K562 (cell line): ENCODE results near the gene PRKCE. TPM values are rescaled to one million over a fixed set of nuclear protein-coding genes. Genes with fewer than 3 reads are reported as not detected.
A peak's percentile ranks its signal among the peaks of the same experiment; 100 is the strongest.

Source experiments
- ATAC-seq: fragments of 200-7000 bp; cut with Tn5 transposase; 3 replicates; pipeline ENCODE4 v1.9.1; 2020; ENCODE audit warnings: moderate library complexity
- BruUV-seq: library from RNA; stranded (reverse); fragments of 400-500 nt; replicated peaks from 2 replicates; lab custom pipeline; 2021; lab: Mats Ljungman, UMichigan
- CTCF ChIA-PET: fragments of 300-600 bp; formaldehyde crosslinking; extraction: SDS; loops from one replicate; lab custom pipeline; 2021; ENCODE audit warnings: low intra/inter-chr PET ratio; lab: Yijun Ruan, JAX
- POLR2A ChIA-PET: fragments of 300-600, 350-650 bp; sonication (Branson Sonifier 250); formaldehyde crosslinking; extraction: SDS; loops from one replicate; lab custom pipeline; 2021; ENCODE audit warnings: antibody characterized with exemption, inconsistent platforms; lab: Yijun Ruan, JAX
- DNase-seq, 4 experiments: peaks; one replicate each; pipeline versions ENCODE4 v3.0.0 to v3.0.0-alpha.2; 2011 to 2018; ENCODE audit warnings: low spot score in 3 of 4, mixed read lengths in 3 of 4; ENCODE audit errors: extremely low read depth in 1 of 4
- FAIRE-seq: peaks from 2 replicates; lab custom pipeline; 2011; peaks lifted over from hg19 to GRCh38; lab: Jason Lieb, UNC
- H2AFZ ChIP-seq: 2 replicates; pipeline ENCODE4 v1.6.0; 2011; ENCODE audit warnings: low read depth, low read length, control low read depth, inconsistent platforms
- H3K27ac ChIP-seq: fragments of 200-600 bp; 3 replicates; pipeline ENCODE4 v1.8.0; 2011; ENCODE audit warnings: low read depth, mild to moderate bottlenecking, control low read depth, inconsistent platforms, low read length, moderate library complexity, mixed read lengths; ENCODE audit errors: extremely low read depth
- H3K27me3 ChIP-seq, 2 experiments: fragments of 300-600 bp in 1 of 2; 2 replicates in 1 of 2; 3 replicates in 1 of 2; pipeline versions ENCODE4 v1.6.0 to v1.8.0; 2011; ENCODE audit warnings: inconsistent platforms in 2 of 2, low read length in 2 of 2, mild to moderate bottlenecking in 1 of 2, mixed read lengths in 1 of 2, moderate library complexity in 1 of 2; ENCODE audit not compliant: control insufficient read depth in 2 of 2, insufficient read depth in 2 of 2
- H3K36me3 ChIP-seq: fragments of 300-600 bp; 3 replicates; pipeline ENCODE4 v1.8.0; 2011; ENCODE audit warnings: mild to moderate bottlenecking, low read length, inconsistent platforms; ENCODE audit not compliant: control insufficient read depth, insufficient read depth
- H3K4me1 ChIP-seq, 2 experiments: fragments of 200-600 bp in 1 of 2; replicated peaks in 1 of 2; 2 replicates in 1 of 2; 3 replicates in 1 of 2; pipeline versions ENCODE4 v1.5.1 to v1.8.0; 2011; ENCODE audit warnings: inconsistent platforms in 2 of 2, low read length in 2 of 2, mild to moderate bottlenecking in 1 of 2, mixed read lengths in 1 of 2, moderate library complexity in 1 of 2; ENCODE audit not compliant: control insufficient read depth in 2 of 2, insufficient read depth in 2 of 2
- H3K4me2 ChIP-seq: 2 replicates; pipeline ENCODE4 v1.6.1; 2011; ENCODE audit warnings: low read length, control low read depth, inconsistent platforms, mixed read lengths; ENCODE audit not compliant: insufficient read depth
- H3K4me3 ChIP-seq: fragments of 200-600 bp; sonication (generic), shearing (Covaris generic); 2 replicates; pipeline ENCODE4 v1.5.1; 2016; ENCODE audit warnings: control low read depth, inconsistent platforms
- H3K79me2 ChIP-seq: fragments of 200-600 bp; 3 replicates; pipeline ENCODE4 v1.8.0; 2011; ENCODE audit warnings: low read length, inconsistent platforms; ENCODE audit not compliant: control insufficient read depth, insufficient read depth
- H3K9ac ChIP-seq, 2 experiments: 2 replicates each; pipeline versions ENCODE4 v1.6.0 to v1.6.1; 2011; ENCODE audit warnings: low read depth in 2 of 2, low read length in 2 of 2, control low read depth in 1 of 2, inconsistent platforms in 1 of 2, mild to moderate bottlenecking in 1 of 2, mixed read lengths in 1 of 2; ENCODE audit not compliant: insufficient read depth in 1 of 2
- H3K9me1 ChIP-seq: one replicate; pipeline ENCODE4 v1.6.0; 2011; ENCODE audit warnings: inconsistent platforms, mild to moderate bottlenecking, low read length, moderate library complexity; ENCODE audit not compliant: control insufficient read depth, insufficient read depth
- H3K9me3 ChIP-seq: replicated peaks from 2 replicates; pipeline ENCODE4 v1.5.1; 2011; ENCODE audit warnings: low read depth, low read length, inconsistent platforms; ENCODE audit not compliant: control insufficient read depth, insufficient read depth
- H4K20me1 ChIP-seq: replicated peaks from 2 replicates; pipeline ENCODE4 v1.6.1; 2011; ENCODE audit warnings: low read length, inconsistent platforms, mixed read lengths; ENCODE audit not compliant: control insufficient read depth, insufficient read depth
- CCNT2 ChIP-seq: IDR thresholded peaks from 2 replicates; pipeline ENCODE4 v1.6.1; 2011; ENCODE audit warnings: borderline replicate concordance, low read depth, mild to moderate bottlenecking, moderate library complexity, mixed read lengths, low read length; ENCODE audit not compliant: insufficient read length; ENCODE audit errors: extremely low read depth
- FOSL1 ChIP-seq: fragments of 200-800 bp; sonication (Bioruptor generic); conservative IDR thresholded peaks from 2 replicates; pipeline ENCODE4 v1.6.1; 2016; ENCODE audit warnings: missing genetic modification characterization, missing compliant biosample characterization
- HEY1 ChIP-seq: fragments of 250-450 bp; sonication (Bioruptor Pico); IDR thresholded peaks from 2 replicates; pipeline ENCODE4 v1.5.0; 2020; ENCODE audit warnings: mild to moderate bottlenecking, moderate library complexity, borderline replicate concordance
- JUNB ChIP-seq: fragments of 450-650 bp; formaldehyde crosslinking; conservative IDR thresholded peaks from 2 replicates; pipeline ENCODE4 v1.4.0; 2020; ENCODE audit warnings: mild to moderate bottlenecking
- PRMT5 ChIP-seq: sonication (generic); formaldehyde crosslinking; IDR thresholded peaks from 2 replicates; pipeline ENCODE4 v1.5.0; 2020; ENCODE audit warnings: missing genetic modification reagents
- ZBTB5 ChIP-seq: fragments of 450-650 bp; IDR thresholded peaks from 2 replicates; pipeline ENCODE4 v1.6.1; 2017; ENCODE audit warnings: antibody characterized with exemption
- WGBS: fragments of 100-300 bp; shearing (Covaris generic); methylation state at CpG from one replicate; pipeline ENCODE4 v1.1.6; 2016; ENCODE audit warnings: low coverage, mixed read lengths; ENCODE audit not compliant: insufficient coverage; ENCODE audit errors: missing lambda C conversion rate; 5-methylcytosine and 5-hydroxymethylcytosine counted together
- in situ Hi-C: fragments of 300-500 bp; cut with MboI; formaldehyde crosslinking; loops from 4 replicates; pipeline ENCODE4 v1.15.0; 2018; ENCODE audit warnings: inconsistent platforms, mixed read lengths
- intact Hi-C: fragments of 100-400 bp; cut with micrococcal nuclease; formaldehyde crosslinking; loops from 2 replicates; pipeline ENCODE4 v1.14.2; 2022
- polyA plus RNA-seq, 8 experiments: library from polyadenylated mRNA; depleted of rRNA in 4 of 8; stranded (reverse) in 5 of 8; unstranded in 3 of 8; fragments of >200 nt; fragmentation: Nextera tagmentation in 2 of 8; fragmentation: Illumina TruSeq in 1 of 8; extraction: Ambion mirVana in 2 of 8; extraction: Trizol in 1 of 8; gene quantifications; 2 replicates each; pipeline versions ENCODE4 v1.2.1 to v1.2.3, GENCODE V29; 2011 to 2014; ENCODE audit warnings: inconsistent platforms in 1 of 8, missing spikeins in 1 of 8
- total RNA-seq, 7 experiments: library from RNA; depleted of rRNA in 6 of 7; stranded (reverse); fragments of >200 nt in 6 of 7; fragmentation: Illumina TruSeq in 2 of 7; extraction: Trizol in 2 of 7; gene quantifications; 2 replicates each; pipeline versions ENCODE4 v1.2.1 to v1.2.3, GENCODE V29; 2011 to 2021; ENCODE audit warnings: low replicate concordance in 1 of 7
- TF ChIP-seq, protein P1 (sequence below), 2 experiments: fragments of 200-800 bp in 1 of 2; sonication (Bioruptor generic) in 1 of 2; sonication (generic) in 1 of 2; formaldehyde crosslinking in 1 of 2; IDR thresholded peaks in 1 of 2; conservative IDR thresholded peaks in 1 of 2; 2 replicates each; pipeline versions ENCODE4 v1.5.0 to v1.6.1; 2016 to 2020; ENCODE audit warnings: missing compliant biosample characterization in 1 of 2, missing genetic modification characterization in 1 of 2, missing genetic modification reagents in 1 of 2

The PRKCE gene
- total and polyA plus RNA-seq, 9 of the 15 experiments (the other 6 are each of a cell fraction or from before 2014, with no cell fraction given) = 0.06 to 1.0 (median 0.22) TPM; not detected in 1

GRCh38 chr2:46117379-46117778, 465.9 kb downstream of the PRKCE start:
- Histone ChIP-seq H3K27ac (no peak overlapping the region), H3K79me2 (no peaks in the 10 kb centered on the region), H3K27me3 (peaks cover 0 to 18% of the 10 kb centered on the region in 2 experiments; a peak in 4 of 5 replicates), H2AFZ (no peak overlapping the region), H3K9ac (no peak overlapping the region), H4K20me1 (no peaks in the 10 kb centered on the region), H3K36me3 (no peaks in the 10 kb centered on the region)
- FAIRE-seq (no peak), ATAC-seq (no peak)
- POLR2A ChIA-PET = interaction anchor here (1.0 kb wide), 1 partner anchor 73 kb away, joined by 3 read pairs; no protein-coding TSS in a partner anchor
- no peak for TF ChIP-seq CCNT2
- TF ChIP-seq FOSL1 (tag) = peak; percentile 63
- TF ChIP-seq JUNB (CRISPR knock-in tag) = no peak
- TF ChIP-seq PRMT5 (CRISPR knock-in tag) = no peak
- TF ChIP-seq, protein P1, sequence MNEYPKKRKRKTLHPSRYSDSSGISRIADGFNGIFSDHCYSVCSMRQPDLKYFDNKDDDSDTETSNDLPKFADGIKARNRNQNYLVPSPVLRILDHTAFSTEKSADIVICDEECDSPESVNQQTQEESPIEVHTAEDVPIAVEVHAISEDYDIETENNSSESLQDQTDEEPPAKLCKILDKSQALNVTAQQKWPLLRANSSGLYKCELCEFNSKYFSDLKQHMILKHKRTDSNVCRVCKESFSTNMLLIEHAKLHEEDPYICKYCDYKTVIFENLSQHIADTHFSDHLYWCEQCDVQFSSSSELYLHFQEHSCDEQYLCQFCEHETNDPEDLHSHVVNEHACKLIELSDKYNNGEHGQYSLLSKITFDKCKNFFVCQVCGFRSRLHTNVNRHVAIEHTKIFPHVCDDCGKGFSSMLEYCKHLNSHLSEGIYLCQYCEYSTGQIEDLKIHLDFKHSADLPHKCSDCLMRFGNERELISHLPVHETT (CRISPR knock-in tag; conservative IDR thresholded peaks at IDR 0.05 in 1 of 2, IDR thresholded peaks at IDR 0.05 in 1 of 2) = no peak
- no peak for TF ChIP-seq ZBTB5
- no peak for TF ChIP-seq HEY1 (CRISPR knock-in tag)
- TF ChIP-seq, all 486 proteins: peak for 1
- no peak for DNase-seq
- no peaks in the 10 kb centered on the region for H3K9me1 ChIP-seq
- H3K4me3 ChIP-seq = no peak overlapping the region
- no peak overlapping the region for H3K4me2 ChIP-seq
- in situ Hi-C loops = no loop called here
- CTCF ChIA-PET = no interaction called here
- intact Hi-C loops = no loop called here
- no peaks in the 10 kb centered on the region for H3K9me3 ChIP-seq
- H3K4me1 ChIP-seq = no peaks in the 10 kb centered on the region
- BruUV-seq = no TSS peak
- 0% methylated on average over 2 of the region's 2 CpGs for WGBS
